H9 (cell line): ENCODE measurements around the gene CCDC116. TPM values are rescaled to one million over a fixed set of nuclear protein-coding genes. Genes with fewer than 3 reads are reported as not detected.
"Not testable (repeated sequence)": the region's sequence is repeated elsewhere in the genome, so short reads cannot be mapped to it uniquely, and the experiment has no call there.

Experiments used
- DNase-seq: peaks from one replicate; pipeline ENCODE4 v3.0.0-alpha.2; 2017
- H2AFZ ChIP-seq: one replicate; pipeline ENCODE4 v1.6.1; 2013; ENCODE audit warnings: mild to moderate bottlenecking, low read length, control low read depth, moderate library complexity
- H2AK5ac ChIP-seq: 2 replicates; pipeline ENCODE4 v1.6.1; 2013; ENCODE audit warnings: low read length, control low read depth, mixed read lengths; ENCODE audit not compliant: insufficient read length
- H2BK120ac ChIP-seq: one replicate; pipeline ENCODE4 v1.6.1; 2013; ENCODE audit warnings: low read depth, mild to moderate bottlenecking, low read length, control low read depth, inconsistent platforms; ENCODE audit not compliant: poor library complexity, severe bottlenecking
- H2BK12ac ChIP-seq: 2 replicates; pipeline ENCODE4 v1.6.1; 2013; ENCODE audit warnings: low read length, control low read depth, mixed read lengths, low read depth; ENCODE audit not compliant: insufficient read length
- H2BK15ac ChIP-seq: 2 replicates; pipeline ENCODE4 v1.6.1; 2013; ENCODE audit warnings: low read depth, low read length, control low read depth
- H2BK20ac ChIP-seq: one replicate; pipeline ENCODE4 v1.6.1; 2013; ENCODE audit warnings: low read depth, mild to moderate bottlenecking, low read length, control low read depth, inconsistent platforms; ENCODE audit not compliant: poor library complexity, severe bottlenecking
- H2BK5ac ChIP-seq: 2 replicates; pipeline ENCODE4 v1.6.1; 2013; ENCODE audit warnings: low read length, control low read depth, mixed read lengths; ENCODE audit not compliant: insufficient read length
- H3K14ac ChIP-seq: 2 replicates; pipeline ENCODE4 v1.6.1; 2013; ENCODE audit warnings: low read length, control low read depth; ENCODE audit not compliant: insufficient read depth
- H3K18ac ChIP-seq: 2 replicates; pipeline ENCODE4 v1.6.1; 2013; ENCODE audit warnings: low read depth, mild to moderate bottlenecking, mixed read lengths, low read length, control low read depth; ENCODE audit not compliant: insufficient read length
- H3K23ac ChIP-seq: 2 replicates; pipeline ENCODE4 v1.6.1; 2013; ENCODE audit warnings: low read length, control low read depth, mixed read lengths, low read depth; ENCODE audit not compliant: insufficient read length
- H3K23me2 ChIP-seq: 2 replicates; pipeline ENCODE4 v1.6.1; 2013; ENCODE audit warnings: low read depth, mild to moderate bottlenecking, mixed read lengths, low read length, control low read depth; ENCODE audit not compliant: insufficient read length, poor library complexity, severe bottlenecking
- H3K27ac ChIP-seq: 2 replicates; pipeline ENCODE4 v1.5.1; 2013; ENCODE audit warnings: low read length, control low read depth, mixed read lengths, low read depth; ENCODE audit not compliant: insufficient read length
- H3K27me3 ChIP-seq: 2 replicates; pipeline ENCODE4 v1.6.1; 2013; ENCODE audit warnings: low read length, control low read depth, inconsistent platforms; ENCODE audit not compliant: insufficient read depth
- H3K4ac ChIP-seq: 2 replicates; pipeline ENCODE4 v1.6.1; 2013; ENCODE audit warnings: low read depth, mild to moderate bottlenecking, control low read depth, inconsistent platforms, low read length, moderate library complexity
- H3K4me1 ChIP-seq: 2 replicates; pipeline ENCODE4 v1.6.1; 2013; ENCODE audit warnings: low read length, control low read depth, inconsistent platforms; ENCODE audit not compliant: insufficient read depth
- H3K4me2 ChIP-seq: 2 replicates; pipeline ENCODE4 v1.6.1; 2013; ENCODE audit warnings: low read length, control low read depth, mixed read lengths; ENCODE audit not compliant: insufficient read length, insufficient read depth
- H3K56ac ChIP-seq: 2 replicates; pipeline ENCODE4 v1.6.1; 2013; ENCODE audit warnings: low read depth, mild to moderate bottlenecking, mixed read lengths, low read length, control low read depth; ENCODE audit not compliant: insufficient read length
- H3K79me1 ChIP-seq: 2 replicates; pipeline ENCODE4 v1.6.1; 2013; ENCODE audit warnings: low read depth, mild to moderate bottlenecking, moderate library complexity, low read length, control low read depth, inconsistent platforms; ENCODE audit not compliant: insufficient read depth, poor library complexity, severe bottlenecking
- H3K79me2 ChIP-seq: 2 replicates; pipeline ENCODE4 v1.6.1; 2013; ENCODE audit warnings: low read length, control low read depth, inconsistent platforms; ENCODE audit not compliant: insufficient read depth
- H3K9ac ChIP-seq: 2 replicates; pipeline ENCODE4 v1.6.1; 2013; ENCODE audit warnings: low read length, control low read depth, mixed read lengths; ENCODE audit not compliant: insufficient read length; ENCODE audit errors: extremely low read depth
- H3K9me3 ChIP-seq: one replicate; pipeline ENCODE4 v1.6.1; 2013; ENCODE audit warnings: low read depth, low read length, inconsistent platforms; ENCODE audit not compliant: control insufficient read depth
- H3T11ph ChIP-seq: one replicate; pipeline ENCODE4 v1.6.1; 2013; ENCODE audit warnings: mild to moderate bottlenecking, low read length, control low read depth, inconsistent platforms
- H4K20me1 ChIP-seq: one replicate; pipeline ENCODE4 v1.6.1; 2013; ENCODE audit not compliant: control insufficient read depth, insufficient read length, insufficient read depth
- H4K5ac ChIP-seq: 2 replicates; pipeline ENCODE4 v1.6.1; 2013; ENCODE audit warnings: low read depth, mild to moderate bottlenecking, mixed read lengths, low read length, control low read depth; ENCODE audit not compliant: insufficient read length
- H4K8ac ChIP-seq: replicated peaks from 2 replicates; pipeline ENCODE4 v1.6.1; 2013; ENCODE audit warnings: low read length, control low read depth, mixed read lengths, low read depth; ENCODE audit not compliant: insufficient read length
- H4K91ac ChIP-seq: 2 replicates; pipeline ENCODE4 v1.6.1; 2013; ENCODE audit warnings: low read depth, mild to moderate bottlenecking, moderate library complexity, mixed read lengths, low read length, control low read depth; ENCODE audit not compliant: insufficient read length
- H3K27ac Mint-ChIP-seq, 3 experiments: 2 replicates in 2 of 3; 3 replicates in 1 of 3; pipeline ENCODE4 v1.8.0; 2020 to 2021; ENCODE audit warnings: mixed read lengths in 3 of 3, mild to moderate bottlenecking in 1 of 3, moderate library complexity in 1 of 3
- H3K27me3 Mint-ChIP-seq: 2 replicates; pipeline ENCODE4 v1.8.0; 2021; ENCODE audit warnings: low read depth, mild to moderate bottlenecking, moderate library complexity, mixed read lengths
- H3K36me3 Mint-ChIP-seq, 3 experiments: 2 replicates in 2 of 3; 3 replicates in 1 of 3; pipeline ENCODE4 v1.8.0; 2020 to 2021; ENCODE audit warnings: low read depth in 3 of 3, mixed read lengths in 3 of 3; ENCODE audit not compliant: insufficient read depth in 1 of 3
- H3K4me1 Mint-ChIP-seq, 2 experiments: 2 replicates each; pipeline ENCODE4 v1.8.0; 2020; ENCODE audit warnings: mixed read lengths in 2 of 2
- H3K4me3 Mint-ChIP-seq, 2 experiments: 2 replicates in 1 of 2; 3 replicates in 1 of 2; pipeline ENCODE4 v1.8.0; 2020 to 2021; ENCODE audit warnings: mild to moderate bottlenecking in 2 of 2, mixed read lengths in 2 of 2, moderate library complexity in 1 of 2
- H3K9me3 Mint-ChIP-seq, 2 experiments: 2 replicates in 1 of 2; 3 replicates in 1 of 2; pipeline ENCODE4 v1.8.0; 2020; ENCODE audit warnings: mild to moderate bottlenecking in 2 of 2, mixed read lengths in 2 of 2, moderate library complexity in 1 of 2
- WGBS: extraction: QIAGEN DNeasy Blood & Tissue Kit; methylation state at CpG from one replicate; pipeline ENCODE4 v1.1.7; 2013; ENCODE audit warnings: missing lambda C conversion rate, low lambda C conversion rate, mixed read lengths; ENCODE audit not compliant: insufficient read length; ENCODE audit errors: extremely low coverage; 5-methylcytosine and 5-hydroxymethylcytosine counted together
- total RNA-seq: library from RNA; stranded (reverse); gene quantifications from 2 replicates; pipeline ENCODE4 v1.2.1, GENCODE V29; 2021
- TF ChIP-seq, protein P1 (sequence below): fragments of 200-600 bp; sonication (generic); conservative IDR thresholded peaks from 3 replicates; pipeline ENCODE4 v1.8.0; 2021; ENCODE audit warnings: antibody characterized with exemption, mild to moderate bottlenecking

CCDC116 gene
- total RNA-seq, 1 experiment from 2014 or later, result 0.63 TPM

DNA sequence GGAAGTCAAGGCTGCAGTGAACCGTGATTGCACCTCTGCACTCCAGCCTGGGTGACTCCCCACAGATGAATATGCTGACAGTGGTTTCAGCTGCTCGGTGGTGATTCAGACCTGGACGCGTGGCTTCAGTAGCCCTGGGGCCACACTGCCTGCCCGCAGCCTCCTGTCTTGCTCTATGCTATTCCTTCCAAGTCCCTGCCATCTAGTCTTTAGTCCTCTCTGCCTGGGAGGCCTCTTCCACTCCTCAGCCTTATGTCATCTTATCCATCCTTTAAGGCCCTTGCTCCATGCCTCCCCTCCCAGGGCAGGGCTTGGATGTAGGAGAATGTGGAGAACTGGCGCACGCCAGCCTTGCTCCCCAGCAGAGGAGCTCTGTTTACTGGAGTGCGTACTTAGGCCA is 25.8 kb upstream of the CCDC116 start:
- Mint-ChIP-seq H3K4me1 (no peaks in the 10 kb centered on the region; a peak in 2 of 4 replicates), H3K9me3 (no peaks in the 10 kb centered on the region), H3K27me3 (no peaks in the 10 kb centered on the region; the same call in 1 of the 2 replicates), H3K36me3 (peaks cover 23 to 37% (median 29%) of the 10 kb centered on the region in 3 experiments; a peak in 6 of 7 replicates), H3K4me3 (no peak overlapping the region), H3K27ac (peak overlapping the region in 2 of 3 experiments; percentile 38 to 66; a peak in 2 of 7 replicates)
- H3K23me2 ChIP-seq, result no peaks in the 10 kb centered on the region
- H3K27me3 ChIP-seq, result no peaks in the 10 kb centered on the region
- peaks cover 2% of the 10 kb centered on the region for H3K79me1 ChIP-seq
- no peak overlapping the region for H2BK5ac ChIP-seq
- no peak overlapping the region for H3K14ac ChIP-seq
- WGBS, result no CpG with 5 or more reads among the region's 8 CpGs
- no peak overlapping the region for H3K23ac ChIP-seq
- H3K9ac ChIP-seq, result no peak overlapping the region
- no peak overlapping the region for H2AK5ac ChIP-seq
- H4K5ac ChIP-seq, result no peak overlapping the region
- peaks cover 10% of the 10 kb centered on the region; the same call in 1 of the 2 replicates for H3K79me2 ChIP-seq
- no peak overlapping the region for H3K56ac ChIP-seq
- no peak overlapping the region for H3K18ac ChIP-seq
- TF ChIP-seq, protein P1, sequence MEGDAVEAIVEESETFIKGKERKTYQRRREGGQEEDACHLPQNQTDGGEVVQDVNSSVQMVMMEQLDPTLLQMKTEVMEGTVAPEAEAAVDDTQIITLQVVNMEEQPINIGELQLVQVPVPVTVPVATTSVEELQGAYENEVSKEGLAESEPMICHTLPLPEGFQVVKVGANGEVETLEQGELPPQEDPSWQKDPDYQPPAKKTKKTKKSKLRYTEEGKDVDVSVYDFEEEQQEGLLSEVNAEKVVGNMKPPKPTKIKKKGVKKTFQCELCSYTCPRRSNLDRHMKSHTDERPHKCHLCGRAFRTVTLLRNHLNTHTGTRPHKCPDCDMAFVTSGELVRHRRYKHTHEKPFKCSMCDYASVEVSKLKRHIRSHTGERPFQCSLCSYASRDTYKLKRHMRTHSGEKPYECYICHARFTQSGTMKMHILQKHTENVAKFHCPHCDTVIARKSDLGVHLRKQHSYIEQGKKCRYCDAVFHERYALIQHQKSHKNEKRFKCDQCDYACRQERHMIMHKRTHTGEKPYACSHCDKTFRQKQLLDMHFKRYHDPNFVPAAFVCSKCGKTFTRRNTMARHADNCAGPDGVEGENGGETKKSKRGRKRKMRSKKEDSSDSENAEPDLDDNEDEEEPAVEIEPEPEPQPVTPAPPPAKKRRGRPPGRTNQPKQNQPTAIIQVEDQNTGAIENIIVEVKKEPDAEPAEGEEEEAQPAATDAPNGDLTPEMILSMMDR, result no peak
- no peak overlapping the region for H4K91ac ChIP-seq
- no peak overlapping the region for H2AFZ ChIP-seq
- H3K9me3 ChIP-seq, result no peaks in the 10 kb centered on the region
- H3T11ph ChIP-seq, result no peak overlapping the region
- H2BK20ac ChIP-seq, result no peak overlapping the region
- H4K20me1 ChIP-seq, result peaks cover 2% of the 10 kb centered on the region
- no peak overlapping the region for H3K4ac ChIP-seq
- H2BK15ac ChIP-seq, result no peak overlapping the region
- no peak overlapping the region for H2BK120ac ChIP-seq
- H3K4me2 ChIP-seq, result no peak overlapping the region
- H4K8ac ChIP-seq, result no peak overlapping the region
- no peak for DNase-seq
- H3K27ac ChIP-seq, result no peak overlapping the region
- no peaks in the 10 kb centered on the region for H3K4me1 ChIP-seq
- H2BK12ac ChIP-seq, result no peak overlapping the region

DNA sequence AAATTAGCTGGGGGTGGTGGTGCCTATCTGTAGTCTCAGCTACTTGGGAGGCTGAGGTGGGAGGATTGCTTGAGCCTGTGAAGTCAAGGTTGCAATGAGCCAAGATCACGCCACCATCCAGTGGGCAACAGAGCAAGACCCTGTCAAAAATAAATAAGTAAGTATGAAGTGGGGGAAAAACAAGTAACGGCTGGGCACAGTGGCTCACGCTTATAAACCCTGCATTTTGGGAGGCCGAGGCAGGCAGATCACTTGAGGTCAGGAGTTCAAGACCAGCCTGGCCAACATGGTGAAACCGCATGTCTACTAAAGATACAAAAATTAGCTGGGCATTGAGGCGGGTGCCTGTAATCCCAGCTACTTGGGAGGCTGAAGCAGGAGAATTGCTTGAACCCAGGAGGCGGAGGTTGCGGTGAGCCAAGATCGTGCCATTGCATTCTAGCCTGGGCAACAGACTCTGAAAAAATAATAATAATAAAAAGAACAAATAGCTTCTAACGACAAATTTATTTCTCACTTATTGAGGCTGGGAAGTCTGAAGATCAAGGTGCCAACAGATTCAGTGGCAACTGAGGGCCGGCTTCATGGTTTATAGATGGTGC is 22.9 kb upstream of the CCDC116 start:
- no CpG with 5 or more reads among the region's 11 CpGs for WGBS

More for the DNA sequence above, 22.9 kb upstream of the CCDC116 start:
- H4K20me1 ChIP-seq, H3K14ac ChIP-seq, H3K56ac ChIP-seq, H3K4me2 ChIP-seq, DNase-seq, H3K23ac ChIP-seq, H3K27me3 ChIP-seq, H3K79me1 ChIP-seq, H2AFZ ChIP-seq, H3K4me1 ChIP-seq, H3K4me1 Mint-ChIP-seq, H2BK5ac ChIP-seq, H3K27ac ChIP-seq, H2BK15ac ChIP-seq, H3K4ac ChIP-seq, H4K91ac ChIP-seq, H3K18ac ChIP-seq, H3K27ac Mint-ChIP-seq, H2BK12ac ChIP-seq, H3K4me3 Mint-ChIP-seq, H2AK5ac ChIP-seq, H3K27me3 Mint-ChIP-seq, H3K9me3 ChIP-seq, H3K9ac ChIP-seq, H3K23me2 ChIP-seq, H2BK120ac ChIP-seq, H4K5ac ChIP-seq, H3T11ph ChIP-seq, H2BK20ac ChIP-seq, H3K9me3 Mint-ChIP-seq, H4K8ac ChIP-seq: not testable (repeated sequence)
- peaks cover 14% of the 10 kb centered on the region; the same call in 1 of the 2 replicates for H3K79me2 ChIP-seq
- H3K36me3 Mint-ChIP-seq, result peaks cover 39 to 54% (median 42%) of the 10 kb centered on the region in 3 experiments; a peak in 6 of 7 replicates
